Parathyroid adenoma (tissue), 2 donors: ENCODE measurements around the gene CRY2.
A peak's percentile ranks its signal among the peaks of the same experiment; 100 is the strongest.
"Not testable (repeated sequence)": the region's sequence is repeated elsewhere in the genome, so short reads cannot be mapped to it uniquely, and the experiment has no call there.

Source experiments
- H2AFZ ChIP-seq: fragments of 300-600 bp; sonication (generic); one replicate; pipeline ENCODE4 v1.7.0; 2017; ENCODE audit warnings: antibody characterized with exemption, mild to moderate bottlenecking
- H3K27ac ChIP-seq: fragments of 300-600 bp; sonication (generic); one replicate; pipeline ENCODE4 v1.7.0; 2017
- H3K27me3 ChIP-seq: fragments of 300-600 bp; sonication (generic); one replicate; pipeline ENCODE4 v1.7.0; 2017; ENCODE audit warnings: low read length; ENCODE audit not compliant: control insufficient read depth, insufficient read depth
- H3K36me3 ChIP-seq: fragments of 300-600 bp; sonication (generic); one replicate; pipeline ENCODE4 v1.7.0; 2017; ENCODE audit warnings: low read length; ENCODE audit not compliant: control insufficient read depth, insufficient read depth
- H3K4me1 ChIP-seq: fragments of 300-600 bp; sonication (generic); one replicate; pipeline ENCODE4 v1.7.0; 2017; ENCODE audit warnings: control low read depth
- H3K4me2 ChIP-seq: fragments of 300-600 bp; sonication (generic); one replicate; pipeline ENCODE4 v1.7.0; 2017; ENCODE audit warnings: low read length
- H3K4me3 ChIP-seq: fragments of 300-600 bp; sonication (generic); one replicate; pipeline ENCODE4 v1.7.0; 2017; ENCODE audit warnings: low read depth, low read length
- H3K79me2 ChIP-seq: fragments of 300-600 bp; sonication (generic); one replicate; pipeline ENCODE4 v1.7.0; 2017; ENCODE audit warnings: control low read depth
- H3K9ac ChIP-seq: fragments of 300-600 bp; sonication (generic); one replicate; pipeline ENCODE4 v1.7.0; 2017; ENCODE audit warnings: mild to moderate bottlenecking
- H3K9me3 ChIP-seq: fragments of 300-600 bp; sonication (generic); one replicate; pipeline ENCODE4 v1.7.0; 2017; ENCODE audit warnings: low read length; ENCODE audit not compliant: control insufficient read depth
- TF ChIP-seq, protein P1 (sequence below): fragments of 300-600 bp; sonication (generic); IDR thresholded peaks from one replicate; pipeline ENCODE4 v1.7.0; 2017; ENCODE audit warnings: antibody characterized with exemption, mild to moderate bottlenecking
- donor health status: primary hyperparathyroidism.

The CRY2 gene

DNA sequence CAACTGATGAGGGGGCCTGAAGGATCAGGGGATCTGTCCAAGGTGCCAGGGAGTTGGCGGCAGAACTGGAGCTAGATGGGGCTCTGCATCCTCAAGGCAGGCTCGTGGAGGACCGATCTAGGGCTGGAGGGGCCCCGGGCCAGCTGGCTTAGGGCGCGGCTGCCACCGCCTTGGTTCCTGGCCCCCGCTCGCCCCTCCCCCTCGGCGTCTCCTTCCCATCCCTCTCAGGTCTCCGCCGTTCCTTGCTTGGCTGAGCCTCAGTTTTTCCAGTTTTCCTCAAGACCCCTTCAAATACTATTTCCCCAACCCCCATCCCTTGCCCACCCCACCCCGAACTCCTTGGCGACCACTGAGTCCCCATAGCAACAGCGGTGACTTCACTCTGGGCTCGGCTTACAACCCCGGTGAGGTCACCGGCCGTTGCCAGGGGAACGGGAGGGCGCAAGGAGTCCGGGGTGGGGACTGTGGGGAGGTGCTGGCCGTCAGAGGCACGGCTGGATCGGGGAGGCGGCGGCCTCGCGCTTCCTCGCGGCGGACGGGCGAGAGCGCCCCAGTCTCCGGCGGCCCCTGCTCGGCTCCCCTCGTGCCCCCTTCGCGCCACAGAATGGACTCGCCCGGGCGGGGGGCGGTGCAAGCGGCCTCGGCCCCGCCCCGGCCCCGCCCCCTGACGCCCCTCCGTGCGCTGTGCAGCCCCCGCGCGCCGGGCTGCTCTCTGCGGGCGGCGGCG lies 52.3 kb downstream of the CRY2 start:
- H3K9ac ChIP-seq: no peak overlapping the region
- peak overlapping the region; percentile 42 for H3K27ac ChIP-seq

DNA sequence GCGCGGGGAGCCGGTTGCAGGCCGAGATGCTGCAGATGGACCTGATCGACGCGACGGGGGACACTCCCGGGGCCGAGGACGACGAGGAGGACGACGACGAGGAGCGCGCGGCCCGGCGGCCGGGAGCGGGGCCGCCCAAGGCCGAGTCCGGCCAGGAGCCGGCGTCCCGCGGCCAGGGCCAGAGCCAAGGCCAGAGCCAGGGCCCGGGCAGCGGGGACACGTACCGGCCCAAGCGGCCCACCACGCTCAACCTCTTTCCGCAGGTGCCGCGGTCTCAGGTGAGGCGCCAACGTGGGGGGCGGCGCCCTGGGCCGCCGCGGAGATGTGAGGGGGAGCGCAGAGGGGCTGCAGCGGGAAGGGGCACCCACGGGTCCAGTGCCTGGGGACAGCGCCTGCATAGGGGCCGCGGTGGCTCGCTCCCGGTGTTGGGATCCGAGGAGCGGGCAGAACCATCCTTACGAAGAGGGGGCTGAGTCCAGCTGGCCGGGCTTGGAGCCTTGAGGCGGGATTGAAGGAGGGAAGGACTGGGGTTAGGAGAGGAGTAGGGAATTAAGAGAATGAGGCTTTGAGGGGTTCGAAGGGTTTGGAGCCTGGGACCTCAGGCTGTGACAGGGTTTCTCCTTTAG lies 53.0 kb downstream of the CRY2 start:
- not testable (repeated sequence) for H3K9ac ChIP-seq, H3K9me3 ChIP-seq, H3K79me2 ChIP-seq, H3K27me3 ChIP-seq, H3K36me3 ChIP-seq, H2AFZ ChIP-seq, H3K27ac ChIP-seq
- H3K4me3 ChIP-seq: peak overlapping the region; percentile 49
- peak overlapping the region; percentile 82 for H3K4me2 ChIP-seq
- peaks cover 27% of the 10 kb centered on the region for H3K4me1 ChIP-seq

More for the DNA sequence above, 52.3 kb downstream of the CRY2 start:
- no peaks in the 10 kb centered on the region for H3K9me3 ChIP-seq
- H3K79me2 ChIP-seq: peaks cover 5% of the 10 kb centered on the region
- peak overlapping the region; percentile 65 for H3K4me2 ChIP-seq
- H3K36me3 ChIP-seq: no peaks in the 10 kb centered on the region
- H2AFZ ChIP-seq: peak overlapping the region; percentile 50
- TF ChIP-seq, protein P1, sequence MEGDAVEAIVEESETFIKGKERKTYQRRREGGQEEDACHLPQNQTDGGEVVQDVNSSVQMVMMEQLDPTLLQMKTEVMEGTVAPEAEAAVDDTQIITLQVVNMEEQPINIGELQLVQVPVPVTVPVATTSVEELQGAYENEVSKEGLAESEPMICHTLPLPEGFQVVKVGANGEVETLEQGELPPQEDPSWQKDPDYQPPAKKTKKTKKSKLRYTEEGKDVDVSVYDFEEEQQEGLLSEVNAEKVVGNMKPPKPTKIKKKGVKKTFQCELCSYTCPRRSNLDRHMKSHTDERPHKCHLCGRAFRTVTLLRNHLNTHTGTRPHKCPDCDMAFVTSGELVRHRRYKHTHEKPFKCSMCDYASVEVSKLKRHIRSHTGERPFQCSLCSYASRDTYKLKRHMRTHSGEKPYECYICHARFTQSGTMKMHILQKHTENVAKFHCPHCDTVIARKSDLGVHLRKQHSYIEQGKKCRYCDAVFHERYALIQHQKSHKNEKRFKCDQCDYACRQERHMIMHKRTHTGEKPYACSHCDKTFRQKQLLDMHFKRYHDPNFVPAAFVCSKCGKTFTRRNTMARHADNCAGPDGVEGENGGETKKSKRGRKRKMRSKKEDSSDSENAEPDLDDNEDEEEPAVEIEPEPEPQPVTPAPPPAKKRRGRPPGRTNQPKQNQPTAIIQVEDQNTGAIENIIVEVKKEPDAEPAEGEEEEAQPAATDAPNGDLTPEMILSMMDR: no peak
- H3K27me3 ChIP-seq: no peaks in the 10 kb centered on the region
- peaks cover 27% of the 10 kb centered on the region for H3K4me1 ChIP-seq
- peak overlapping the region; percentile 40 for H3K4me3 ChIP-seq

DNA sequence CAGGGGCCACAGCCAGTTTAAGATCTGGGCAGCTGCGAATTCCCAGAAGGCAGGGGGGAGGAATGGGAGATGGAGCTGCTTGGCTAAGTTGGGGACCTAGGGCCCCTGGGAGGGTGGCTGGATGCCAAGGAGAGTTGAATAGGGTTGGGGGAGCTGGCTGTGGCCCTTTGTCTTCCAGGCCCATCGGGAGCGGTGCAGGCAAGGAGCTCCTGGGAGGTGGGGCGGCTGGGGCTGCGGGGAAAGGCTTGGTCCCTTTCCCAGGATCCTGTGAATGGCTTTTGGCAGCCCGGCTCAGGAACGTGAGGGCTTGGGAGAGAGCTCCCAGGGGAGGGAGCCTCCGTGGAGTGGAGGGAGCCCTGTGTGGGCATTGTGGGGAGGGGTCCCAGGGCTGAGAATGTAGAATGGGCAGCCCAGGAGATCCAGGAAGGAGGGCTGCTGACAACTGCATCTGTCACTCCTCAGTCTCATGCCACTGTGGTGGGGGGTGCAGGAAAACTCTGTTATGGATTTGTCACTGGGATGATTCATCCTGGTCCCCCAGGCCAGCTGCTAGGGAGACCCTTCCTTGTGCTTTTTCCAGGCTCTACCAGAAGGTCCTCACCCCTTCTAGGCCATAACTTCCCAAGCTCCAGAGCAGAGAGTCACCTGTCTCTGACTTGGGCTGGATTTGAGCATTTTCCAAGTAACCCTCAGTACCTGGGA lies 53.8 kb downstream of the CRY2 start:
- TF ChIP-seq, protein P1: no peak

DNA sequence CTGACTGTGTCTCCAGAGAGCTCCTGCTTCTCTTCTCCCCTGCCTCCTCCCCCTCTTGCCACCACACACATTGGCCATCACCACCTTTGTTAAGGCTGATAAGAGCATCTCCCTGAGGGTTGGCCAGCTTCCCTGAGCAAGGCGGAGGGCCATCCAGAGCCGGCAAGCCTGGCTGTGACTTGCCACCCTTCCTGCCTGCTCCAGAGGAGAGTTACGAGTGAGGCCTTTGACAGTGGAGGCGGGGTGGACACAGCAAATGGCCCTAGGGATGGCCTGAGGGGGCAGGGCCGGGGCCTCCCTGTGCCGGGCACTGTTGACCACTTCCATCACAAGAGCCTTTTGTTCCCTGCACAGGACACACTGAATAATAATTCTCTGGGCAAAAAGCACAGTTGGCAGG lies 54.4 kb downstream of the CRY2 start:
- no peaks in the 10 kb centered on the region for H3K9me3 ChIP-seq
- H3K9ac ChIP-seq: no peak overlapping the region
- no peaks in the 10 kb centered on the region for H3K36me3 ChIP-seq
- no peaks in the 10 kb centered on the region for H3K27me3 ChIP-seq
- no peak overlapping the region for H3K4me2 ChIP-seq
- H3K4me3 ChIP-seq: no peak overlapping the region
- no peak overlapping the region for H2AFZ ChIP-seq
- TF ChIP-seq, protein P1: no peak
- peaks cover 21% of the 10 kb centered on the region for H3K4me1 ChIP-seq
- H3K27ac ChIP-seq: no peak overlapping the region
- H3K79me2 ChIP-seq: peaks cover 5% of the 10 kb centered on the region

More for the DNA sequence above, 53.8 kb downstream of the CRY2 start:
- no peak overlapping the region for H2AFZ ChIP-seq
- H3K79me2 ChIP-seq: peaks cover 5% of the 10 kb centered on the region
- H3K27me3 ChIP-seq: no peaks in the 10 kb centered on the region
- no peaks in the 10 kb centered on the region for H3K36me3 ChIP-seq
- peak overlapping the region; percentile 49 for H3K4me3 ChIP-seq
- no peaks in the 10 kb centered on the region for H3K9me3 ChIP-seq
- peak overlapping the region; percentile 82 for H3K4me2 ChIP-seq
- H3K9ac ChIP-seq: no peak overlapping the region
- H3K4me1 ChIP-seq: peaks cover 23% of the 10 kb centered on the region
- no peak overlapping the region for H3K27ac ChIP-seq
